HCT116 (cell line): Measurements from ENCODE around the gene TANC1. TPM values are rescaled to one million over a fixed set of nuclear protein-coding genes. Genes with fewer than 3 reads are reported as not detected.

Experiments
- ATAC-seq: fragments of 200-7000 bp; cut with Tn5 transposase; 2 replicates; pipeline ENCODE4 v1.9.1; 2020; ENCODE audit warnings: mild to moderate bottlenecking, moderate library complexity
- BruUV-seq: library from RNA; stranded (reverse); fragments of 400-500 nt; replicated peaks from 2 replicates; lab custom pipeline; 2021; lab: Mats Ljungman, UMichigan
- CTCF ChIA-PET: fragments of 300-600 bp; sonication (Branson Sonifier 250); formaldehyde crosslinking; loops from one replicate; lab custom pipeline; 2021; ENCODE audit warnings: antibody characterized with exemption; lab: Charles Lee
- POLR2A ChIA-PET: fragments of 300-600, 350-600 bp; sonication (Branson Sonifier 250); formaldehyde crosslinking; loops from one replicate; lab custom pipeline; 2021; ENCODE audit warnings: antibody characterized with exemption; lab: Charles Lee
- RAD21 ChIA-PET, 2 experiments: fragments of 300-600 bp; sonication (Branson Sonifier 250); formaldehyde crosslinking; loops; one replicate each; lab custom pipeline; 2023; ENCODE audit warnings: low total read pairs in 2 of 2; ENCODE audit not compliant: uncharacterized antibody in 2 of 2, unreplicated experiment in 2 of 2, low non-redundant PET in 1 of 2; lab: Charles Lee
- DNase-seq: peaks from one replicate; pipeline ENCODE4 v3.0.0-alpha.2; 2010; ENCODE audit warnings: low read depth, low spot score
- H2AFZ ChIP-seq: fragments of 200-600 bp; shearing (Covaris generic), sonication (generic); 2 replicates; pipeline ENCODE4 v1.6.1; 2017; ENCODE audit warnings: low read depth, mixed run types, mixed read lengths, antibody characterized with exemption, low read length; ENCODE audit not compliant: poor library complexity, severe bottlenecking
- H3K27ac ChIP-seq: 2 replicates; pipeline ENCODE4 v1.5.1; 2012; ENCODE audit warnings: low read depth, low read length
- H3K27me3 ChIP-seq: fragments of 200-600 bp; sonication (generic); 2 replicates; pipeline ENCODE4 v1.6.1; 2016; ENCODE audit warnings: mixed run types, low read length, mixed read lengths; ENCODE audit not compliant: insufficient read depth
- H3K36me3 ChIP-seq, 2 experiments: fragments of 200-500 bp in 1 of 2; fragments of 200-600 bp in 1 of 2; sonication (Bioruptor generic) in 1 of 2; sonication (generic) in 1 of 2; 2 replicates each; pipeline versions ENCODE4 v1.5.1 to v1.6.1; 2014 to 2016; ENCODE audit warnings: low read length in 2 of 2, inconsistent platforms in 1 of 2, mixed read lengths in 1 of 2, mixed run types in 1 of 2; ENCODE audit not compliant: insufficient read depth in 2 of 2, control insufficient read depth in 1 of 2
- H3K4me1 ChIP-seq, 2 experiments: fragments of 200-600 bp in 1 of 2; sonication (generic) in 1 of 2; 2 replicates each; pipeline versions ENCODE4 v1.5.1 to v1.6.1; 2012 to 2017; ENCODE audit warnings: low read length in 2 of 2, inconsistent platforms in 1 of 2, mild to moderate bottlenecking in 1 of 2, mixed read lengths in 1 of 2, mixed run types in 1 of 2, moderate library complexity in 1 of 2; ENCODE audit not compliant: insufficient read depth in 2 of 2, control insufficient read depth in 1 of 2
- H3K4me2 ChIP-seq: fragments of 200-600 bp; sonication (generic); 2 replicates; pipeline ENCODE4 v1.6.1; 2017; ENCODE audit warnings: mixed run types, low read length, mixed read lengths
- H3K4me3 ChIP-seq, 2 experiments: fragments of 200-600 bp in 1 of 2; sonication (generic) in 1 of 2; replicated peaks in 1 of 2; 2 replicates each; pipeline ENCODE4 v1.5.1; 2011 to 2016; ENCODE audit warnings: low read length in 2 of 2, control low read depth in 1 of 2, low read depth in 1 of 2, mild to moderate bottlenecking in 1 of 2, mixed read lengths in 1 of 2, mixed run types in 1 of 2
- H3K79me2 ChIP-seq: fragments of 200-600 bp; sonication (generic); 2 replicates; pipeline ENCODE4 v1.6.1; 2017; ENCODE audit warnings: mild to moderate bottlenecking, mixed run types, low read length, moderate library complexity, mixed read lengths; ENCODE audit not compliant: insufficient read depth
- H3K9ac ChIP-seq: fragments of 200-600 bp; sonication (generic); 2 replicates; pipeline ENCODE4 v1.6.1; 2016; ENCODE audit warnings: low read length, mixed read lengths
- H3K9me2 ChIP-seq: fragments of 200-600 bp; sonication (generic), shearing (Covaris generic); 2 replicates; pipeline ENCODE4 v1.6.1; 2017; ENCODE audit warnings: mixed run types, mild to moderate bottlenecking, moderate library complexity; ENCODE audit not compliant: insufficient read depth
- H3K9me3 ChIP-seq, 2 experiments: fragments of 200-500 bp in 1 of 2; fragments of 200-600 bp in 1 of 2; sonication (Bioruptor generic) in 1 of 2; sonication (generic) in 1 of 2; 2 replicates each; pipeline ENCODE4 v1.6.1; 2014 to 2017; ENCODE audit warnings: low read length in 2 of 2, mixed read lengths in 2 of 2, inconsistent platforms in 1 of 2, low read depth in 1 of 2, mild to moderate bottlenecking in 1 of 2, mixed run types in 1 of 2, moderate library complexity in 1 of 2; ENCODE audit not compliant: control insufficient read depth in 1 of 2, insufficient read depth in 1 of 2
- H4K20me1 ChIP-seq: fragments of 200-600 bp; sonication (generic), shearing (Covaris generic); 2 replicates; pipeline ENCODE4 v1.6.1; 2017; ENCODE audit warnings: mixed run types, mild to moderate bottlenecking, moderate library complexity; ENCODE audit not compliant: insufficient read depth
- ATF3 ChIP-seq: IDR thresholded peaks from 2 replicates; pipeline ENCODE4 v1.6.1; 2012
- CBX3 ChIP-seq: IDR thresholded peaks from 2 replicates; pipeline ENCODE4 v1.6.1; 2012; ENCODE audit warnings: low read depth
- CEBPB ChIP-seq: IDR thresholded peaks from 2 replicates; pipeline ENCODE4 v1.6.1; 2012; ENCODE audit warnings: low read depth
- CTCF ChIP-seq, 3 experiments: fragments of 200-600 bp in 1 of 3; sonication (generic) in 1 of 3; IDR thresholded peaks in 2 of 3; conservative IDR thresholded peaks in 1 of 3; 2 replicates each; pipeline ENCODE4 v1.5.1; 2012 to 2017; ENCODE audit warnings: low read depth in 2 of 3, low read length in 2 of 3, antibody characterized with exemption in 1 of 3, borderline replicate concordance in 1 of 3, control low read depth in 1 of 3, mild to moderate bottlenecking in 1 of 3, mixed read lengths in 1 of 3, mixed run types in 1 of 3, moderate library complexity in 1 of 3; ENCODE audit not compliant: insufficient read depth in 1 of 3
- EGR1 ChIP-seq: IDR thresholded peaks from 2 replicates; pipeline ENCODE4 v1.6.1; 2012; ENCODE audit warnings: low read depth
- ELF1 ChIP-seq: IDR thresholded peaks from 2 replicates; pipeline ENCODE4 v1.6.1; 2012; ENCODE audit warnings: low read depth, borderline replicate concordance
- EZH2 ChIP-seq: fragments of 200-600 bp; sonication (generic); IDR thresholded peaks from 2 replicates; pipeline ENCODE4 v1.6.1; 2017; ENCODE audit warnings: antibody characterized with exemption, mixed run types
- EZH2phosphoT487 ChIP-seq: fragments of 200-600 bp; IDR thresholded peaks from 2 replicates; pipeline ENCODE4 v1.6.1; 2018; ENCODE audit warnings: antibody characterized with exemption, borderline replicate concordance
- FOSL1 ChIP-seq: IDR thresholded peaks from 2 replicates; pipeline ENCODE4 v1.6.1; 2012; ENCODE audit warnings: low read depth
- JUND ChIP-seq: IDR thresholded peaks from 2 replicates; pipeline ENCODE4 v1.6.1; 2012
- MAX ChIP-seq: IDR thresholded peaks from 2 replicates; pipeline ENCODE4 v1.6.1; 2012
- POLR2AphosphoS5 ChIP-seq: IDR thresholded peaks from 2 replicates; pipeline ENCODE4 v1.6.1; 2011; ENCODE audit warnings: mild to moderate bottlenecking, low read depth, low read length, moderate library complexity
- REST ChIP-seq: IDR thresholded peaks from 2 replicates; pipeline ENCODE4 v1.6.1; 2012; ENCODE audit warnings: low read depth
- SIN3A ChIP-seq: IDR thresholded peaks from 2 replicates; pipeline ENCODE4 v1.6.1; 2012; ENCODE audit warnings: low read depth
- YY1 ChIP-seq: IDR thresholded peaks from 2 replicates; pipeline ENCODE4 v1.6.1; 2011; ENCODE audit warnings: low read length, low read depth, moderate library complexity, mild to moderate bottlenecking; ENCODE audit not compliant: insufficient replicate concordance; ENCODE audit errors: extremely low read depth
- ZBTB33 ChIP-seq: IDR thresholded peaks from 2 replicates; pipeline ENCODE4 v1.6.1; 2011; ENCODE audit warnings: mild to moderate bottlenecking, low read length, moderate library complexity; ENCODE audit not compliant: insufficient replicate concordance; ENCODE audit errors: extremely low read depth
- intact Hi-C: fragments of 100-400 bp; cut with micrococcal nuclease; formaldehyde crosslinking; loops from 2 replicates; pipeline ENCODE4 v1.10.0; 2022
- total RNA-seq: library from RNA; stranded (reverse); gene quantifications from one replicate; pipeline ENCODE4 v1.2.1, GENCODE V29; 2021; ENCODE audit not compliant: unreplicated experiment

The TANC1 gene
- total RNA-seq, 1 experiment from 2014 or later, result 15.1 TPM

GRCh38 chr2:159026170-159026569 is 57.7 kb downstream of the TANC1 start:
- ChIA-PET POLR2A (no interaction called here), RAD21 (no interaction called here), CTCF (no interaction called here)
- peaks cover 11 to 15% of the 10 kb centered on the region in 2 experiments for H3K4me1 ChIP-seq
- H3K4me3 ChIP-seq, result no peak overlapping the region
- H3K79me2 ChIP-seq, result no peaks in the 10 kb centered on the region; the same call in 1 of the 2 replicates
- H2AFZ ChIP-seq, result no peak overlapping the region
- no peaks in the 10 kb centered on the region for H3K36me3 ChIP-seq
- no peak overlapping the region for H3K27ac ChIP-seq
- DNase-seq, result no peak
- ATAC-seq, result no peak
- H3K27me3 ChIP-seq, result no peaks in the 10 kb centered on the region
- H3K4me2 ChIP-seq, result no peak overlapping the region
- H3K9ac ChIP-seq, result no peak overlapping the region
- intact Hi-C loops, result no loop called here
- no peaks in the 10 kb centered on the region; the same call in 1 of the 2 replicates for H4K20me1 ChIP-seq
- no peak for TF ChIP-seq ZBTB33
- no peak for TF ChIP-seq ATF3
- TF ChIP-seq REST, result no peak
- no peak for TF ChIP-seq YY1
- TF ChIP-seq JUND, result no peak
- no peak for TF ChIP-seq ELF1
- TF ChIP-seq EGR1, result no peak
- no peak for TF ChIP-seq CBX3
- no peak for TF ChIP-seq EZH2
- TF ChIP-seq FOSL1, result no peak
- no peak for TF ChIP-seq CTCF (IDR thresholded peaks at IDR 0.05 in 2 of 3, conservative IDR thresholded peaks at IDR 0.05 in 1 of 3; ENCODE audit: borderline replicate concordance in 1 of 3, insufficient read depth in 1 of 3, low read depth in 2 of 3, low read length in 2 of 3)
- TF ChIP-seq MAX, result no peak
- no peak for TF ChIP-seq CEBPB
- no peak for TF ChIP-seq SIN3A
- TF ChIP-seq EZH2phosphoT487, result no peak
- TF ChIP-seq POLR2AphosphoS5, result no peak
- BruUV-seq, result no TSS peak
- no peaks in the 10 kb centered on the region for H3K9me2 ChIP-seq
- H3K9me3 ChIP-seq, result no peaks in the 10 kb centered on the region
